Measurements from ENCODE around the gene RAC2.

DNA sequence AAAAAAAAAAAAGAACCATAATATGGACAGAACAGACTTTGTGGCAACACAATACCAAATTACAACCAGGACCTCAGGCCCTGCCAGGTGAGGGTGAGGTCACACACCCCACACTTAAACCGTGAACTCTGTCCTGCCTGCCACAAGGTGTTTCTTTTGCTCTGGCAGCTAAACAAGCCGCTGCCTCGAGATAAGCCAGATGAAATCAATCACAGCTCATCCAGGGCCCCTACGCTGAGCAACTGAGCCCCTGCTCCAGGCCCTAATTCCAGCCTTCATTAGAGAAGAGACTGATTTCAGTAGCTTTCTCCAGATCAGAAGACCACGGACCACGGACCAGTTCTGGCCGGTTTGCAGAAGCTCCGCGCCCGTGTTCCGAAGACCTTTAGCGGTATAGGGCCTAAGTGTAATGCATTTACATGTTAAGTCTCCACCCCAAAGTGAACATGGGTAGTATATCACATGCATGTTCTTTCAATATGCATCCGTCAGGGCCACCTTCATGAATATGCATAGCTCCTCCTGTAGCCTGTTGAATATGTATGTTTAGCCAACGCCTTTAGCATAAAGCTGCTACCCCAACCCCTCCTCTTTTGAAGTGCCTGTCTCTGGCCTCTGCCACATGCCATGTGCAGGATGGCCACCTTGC, 14.8 kb upstream of the RAC2 start:
- TF ChIP-seq POLR2A (IDR thresholded peaks at IDR 0.05; ENCODE audit: low read depth, low read length) (no peak), POLR2AphosphoS5 (IDR thresholded peaks at IDR 0.05; ENCODE audit: low read depth, low read length) (no peak), TAF1 (IDR thresholded peaks at IDR 0.05; ENCODE audit: borderline replicate concordance, low read depth, low read length) (no peak)
